Suppressor macrophage (primary cell): Measurements from ENCODE around the gene DNAH2.

Source experiments
- DNase-seq, 4 experiments: peaks; one replicate each; pipeline ENCODE4 v3.0.0-alpha.2; 2020 to 2022

The DNAH2 gene

DNA sequence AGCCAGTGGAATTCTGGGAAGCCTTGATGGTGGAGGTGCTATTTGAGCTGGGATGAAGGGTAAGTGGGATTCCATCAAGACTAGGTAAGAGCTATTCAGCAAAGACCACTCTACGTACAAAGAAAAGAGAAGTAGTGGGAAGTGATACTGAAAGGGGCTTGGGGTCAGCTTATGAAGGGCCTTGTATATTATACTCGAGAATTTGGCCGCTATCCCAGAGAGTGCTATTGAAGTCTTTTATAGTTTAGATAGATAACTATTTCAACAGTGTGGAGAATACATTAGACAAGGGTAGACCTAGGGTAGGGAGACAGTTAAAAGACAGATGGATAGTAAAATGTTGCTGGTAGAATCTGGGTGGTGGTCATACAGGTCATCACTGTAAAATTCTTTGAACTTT lies 10.3 kb downstream of the DNAH2 start:
- DNase-seq: no peak

DNA sequence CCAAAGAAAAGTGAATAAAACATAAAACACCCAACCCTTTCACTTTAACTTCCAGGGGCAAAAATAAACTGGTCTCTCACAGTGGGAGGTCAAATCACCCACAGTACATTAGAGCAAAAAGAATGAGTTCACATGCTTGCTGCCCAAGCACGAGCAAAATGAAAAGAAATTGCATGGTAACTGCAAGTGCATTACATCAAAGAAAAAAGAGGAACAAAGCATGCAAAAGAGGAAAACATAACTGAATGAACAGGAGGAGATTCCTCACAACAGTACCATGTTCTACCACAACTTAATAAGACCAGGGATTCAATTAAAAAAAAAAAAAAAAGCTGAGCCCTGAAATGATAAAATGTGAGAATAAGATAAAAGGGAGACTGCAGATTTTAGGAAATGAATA lies 12.3 kb downstream of the DNAH2 start:
- DNase-seq: peak; percentile 47 to 81 (median 65)

DNA sequence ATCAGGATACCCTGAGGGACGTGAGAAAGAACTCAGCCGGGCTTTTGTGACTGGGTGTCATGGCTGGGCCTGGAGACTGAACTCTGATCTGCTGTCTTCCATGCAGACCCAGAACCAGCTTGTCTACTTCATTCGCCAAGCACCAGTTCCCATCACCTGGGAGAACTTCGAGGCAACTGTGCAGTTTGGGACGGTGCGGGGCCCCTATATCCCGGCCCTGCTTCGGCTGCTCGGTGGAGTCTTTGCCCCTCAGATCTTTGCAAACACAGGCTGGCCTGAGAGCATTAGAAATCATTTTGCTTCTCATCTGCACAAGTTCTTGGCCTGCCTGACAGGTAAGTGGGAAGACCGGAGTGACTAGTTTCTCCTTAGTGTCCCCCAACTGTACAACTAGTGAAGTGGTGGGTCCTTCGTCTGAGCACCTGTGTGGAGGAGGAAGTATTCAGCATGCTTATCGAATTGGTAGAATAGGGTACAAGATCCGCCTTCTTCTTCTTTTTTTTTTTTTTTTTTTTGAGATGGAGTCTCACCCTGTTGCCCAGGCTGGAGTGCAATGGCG lies 15.5 kb downstream of the DNAH2 start:
- DNase-seq: no peak

DNA sequence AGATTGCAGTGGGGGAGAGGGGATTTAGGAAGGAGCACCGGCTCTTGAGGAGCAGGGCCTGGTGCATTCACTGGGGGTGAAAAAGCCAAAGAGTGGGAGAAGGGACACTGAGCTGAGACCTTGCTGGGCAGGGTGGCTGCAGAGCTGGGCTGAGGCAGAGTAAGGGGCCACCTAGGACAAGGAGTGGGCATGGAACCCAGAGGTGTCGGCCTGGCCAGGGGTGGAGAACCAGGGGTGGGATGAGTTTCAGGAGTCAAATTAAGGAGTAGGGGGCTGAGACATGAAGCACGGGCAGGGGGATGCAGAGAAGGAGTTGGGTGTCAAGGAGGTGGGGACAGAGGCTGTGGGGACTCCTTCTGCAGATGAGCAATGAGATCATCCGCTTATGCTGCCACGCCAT lies 20.1 kb downstream of the DNAH2 start:
- no peak for DNase-seq

DNA sequence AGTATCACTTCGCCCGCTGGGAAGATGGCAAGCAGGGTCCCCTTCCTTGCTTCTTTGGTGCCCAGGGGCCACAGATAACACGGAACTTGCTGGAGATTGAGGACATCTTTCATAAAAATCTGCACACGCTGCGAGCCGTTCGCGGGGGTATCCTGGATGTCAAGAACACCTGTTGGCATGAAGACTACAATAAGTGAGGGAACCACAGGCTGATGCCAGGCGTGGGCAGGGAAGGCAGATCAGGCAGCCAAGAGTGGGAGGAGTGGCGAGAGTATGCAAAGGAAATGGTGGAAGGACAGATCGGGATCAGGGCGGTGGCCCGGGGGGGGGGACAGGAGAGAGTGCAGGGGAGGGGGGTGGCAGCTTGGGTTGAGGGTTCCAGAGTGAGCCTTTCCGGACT lies 22.2 kb downstream of the DNAH2 start:
- DNase-seq: no peak

DNA sequence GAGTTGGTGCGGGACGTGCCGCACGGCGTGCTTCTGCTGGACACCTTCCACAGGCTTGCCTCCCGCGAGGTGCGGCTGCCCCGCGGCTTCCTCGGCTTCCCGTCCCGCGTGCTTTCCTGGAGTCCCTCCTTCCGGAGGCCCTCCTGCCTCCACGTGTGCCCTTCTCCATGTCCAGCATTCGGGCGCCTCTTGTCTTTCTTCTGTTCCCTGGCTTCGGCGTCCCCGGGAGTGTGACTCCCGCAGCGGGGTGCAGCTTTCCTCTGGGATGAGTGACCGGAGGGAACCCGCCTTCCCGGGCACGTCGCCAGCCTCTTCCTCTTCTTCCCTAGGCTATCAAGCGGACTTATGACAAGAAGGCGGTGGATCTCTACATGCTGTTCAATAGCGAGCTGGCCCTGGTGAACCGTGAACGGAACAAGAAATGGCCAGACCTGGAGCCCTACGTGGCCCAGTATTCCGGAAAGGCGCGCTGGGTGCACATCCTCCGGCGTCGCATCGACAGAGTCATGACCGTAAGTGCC lies 23.0 kb downstream of the DNAH2 start:
- no peak for DNase-seq

DNA sequence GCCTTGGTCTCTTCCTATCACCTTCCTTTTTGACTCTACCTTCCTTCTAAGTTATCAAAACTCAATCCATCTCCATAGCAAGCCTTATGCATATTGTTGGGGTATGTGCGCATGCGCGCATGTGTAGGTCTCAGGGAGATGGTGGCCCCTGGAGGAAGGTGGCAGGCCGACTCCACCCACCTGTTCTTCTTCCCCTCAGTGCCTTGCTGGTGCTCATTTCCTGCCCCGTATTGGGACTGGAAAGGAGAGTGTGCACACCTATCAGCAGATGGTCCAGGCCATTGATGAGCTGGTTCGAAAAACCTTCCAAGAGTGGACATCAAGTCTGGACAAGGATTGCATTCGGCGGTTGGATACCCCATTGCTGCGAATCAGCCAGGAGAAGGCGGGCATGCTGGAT lies 25.2 kb downstream of the DNAH2 start:
- no peak for DNase-seq

DNA sequence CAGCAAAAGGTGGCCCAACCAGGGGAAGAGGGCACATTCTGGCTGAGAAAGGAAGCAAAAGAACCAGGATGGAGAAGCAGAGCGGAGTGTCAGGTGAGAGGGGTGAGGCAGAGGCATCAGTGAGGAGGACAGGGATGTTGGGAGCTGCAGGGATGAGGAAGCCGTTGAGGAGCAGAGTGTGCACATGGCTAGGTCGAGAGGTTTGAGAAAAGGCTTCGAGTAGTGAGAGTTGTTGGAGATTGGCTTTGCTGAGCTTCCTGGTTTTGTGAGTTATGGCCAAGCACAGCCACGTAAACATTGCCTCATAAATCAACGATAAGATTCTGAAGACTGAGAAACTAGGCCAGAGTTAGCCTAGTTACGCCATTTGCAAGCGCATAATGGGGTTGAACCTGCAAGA lies 26.9 kb downstream of the DNAH2 start:
- DNase-seq: no peak

DNA sequence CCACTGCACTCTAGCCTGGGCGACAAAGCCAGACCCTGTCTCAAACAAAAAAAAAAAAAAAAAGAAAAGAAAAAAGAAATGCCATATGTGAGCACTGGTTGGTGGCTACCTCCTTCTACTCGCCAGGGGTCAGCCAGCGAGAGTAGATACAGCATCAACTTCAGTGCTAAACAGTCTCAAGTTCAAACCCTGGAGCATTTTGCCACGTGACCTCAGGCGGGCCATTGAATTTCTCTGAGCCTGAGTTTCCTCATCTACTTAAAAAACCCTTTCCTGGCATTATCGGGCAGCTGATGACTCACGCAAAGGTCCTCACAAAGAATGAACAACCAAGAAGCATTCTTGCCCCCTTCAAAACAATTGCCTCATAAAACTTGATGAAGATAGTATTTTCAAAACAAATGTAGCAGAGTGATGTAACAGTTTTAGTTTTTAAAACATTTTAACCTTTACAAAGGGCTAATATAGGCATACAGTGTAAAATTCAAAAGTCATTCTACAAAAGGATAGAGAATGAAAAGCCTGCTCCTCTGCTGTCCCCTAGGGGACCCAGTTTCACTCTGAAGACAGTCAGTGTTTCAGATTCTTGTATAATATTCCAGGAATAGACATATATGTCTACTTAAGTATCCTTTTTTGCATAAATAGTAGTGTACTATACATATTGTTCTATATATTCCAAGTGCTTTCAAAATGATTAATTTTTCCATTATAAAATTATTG lies 28.4 kb downstream of the DNAH2 start:
- DNase-seq: peak; percentile 47 to 75 (median 68)

DNA sequence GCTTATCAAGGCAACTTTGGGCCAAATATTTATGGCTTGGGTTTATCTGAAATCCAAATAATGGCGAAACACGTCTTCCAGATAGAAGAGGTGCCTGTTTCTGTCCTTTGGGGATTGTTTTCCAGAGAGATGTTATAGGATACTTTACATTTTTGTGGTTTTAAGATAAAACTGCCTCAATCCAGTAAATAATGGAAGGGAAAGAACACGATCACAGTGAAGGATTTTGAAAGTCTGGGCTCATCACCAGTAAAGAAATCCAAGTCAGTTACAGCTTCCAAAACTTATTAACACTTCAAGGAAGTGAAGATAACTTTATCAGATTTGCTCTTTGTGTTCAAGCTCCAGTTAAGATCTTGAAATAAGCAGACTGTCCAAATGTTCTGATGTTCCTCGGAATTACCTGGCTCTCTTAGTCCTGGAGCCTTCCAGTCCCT lies 30.1 kb downstream of the DNAH2 start:
- no peak for DNase-seq

DNA sequence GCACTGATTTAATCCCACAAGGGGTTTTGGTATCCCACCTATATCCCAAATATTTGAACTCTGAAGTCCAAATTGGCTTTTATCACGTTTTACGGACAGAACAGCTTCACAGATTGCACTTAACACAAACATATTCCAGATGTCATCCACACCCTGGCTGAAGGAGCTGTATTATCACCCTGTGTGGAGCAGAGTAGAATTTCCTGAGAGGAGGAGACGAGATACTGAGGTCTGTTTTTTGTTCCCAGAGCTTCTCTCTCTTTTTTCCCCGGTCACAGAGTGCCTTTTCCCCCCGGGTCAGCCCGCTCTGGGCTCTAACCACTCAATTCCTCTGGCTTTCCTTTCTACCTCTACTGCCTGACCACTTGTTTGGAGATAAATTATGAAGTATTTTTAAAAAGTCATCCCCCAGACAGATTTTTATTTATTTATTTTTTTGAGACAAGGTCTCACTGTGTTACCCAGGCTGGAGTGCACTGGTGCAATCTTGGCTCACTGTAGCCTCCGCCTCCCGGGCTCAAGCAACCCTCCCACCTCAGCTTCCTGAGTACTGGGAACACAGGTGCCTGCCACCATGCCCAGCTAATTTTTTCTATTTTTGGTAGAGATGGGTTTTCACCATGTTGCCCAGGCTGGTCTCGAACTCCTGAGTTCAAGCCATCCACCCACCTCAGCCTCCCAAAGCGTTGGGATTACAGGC lies 30.7 kb downstream of the DNAH2 start:
- DNase-seq: no peak

DNA sequence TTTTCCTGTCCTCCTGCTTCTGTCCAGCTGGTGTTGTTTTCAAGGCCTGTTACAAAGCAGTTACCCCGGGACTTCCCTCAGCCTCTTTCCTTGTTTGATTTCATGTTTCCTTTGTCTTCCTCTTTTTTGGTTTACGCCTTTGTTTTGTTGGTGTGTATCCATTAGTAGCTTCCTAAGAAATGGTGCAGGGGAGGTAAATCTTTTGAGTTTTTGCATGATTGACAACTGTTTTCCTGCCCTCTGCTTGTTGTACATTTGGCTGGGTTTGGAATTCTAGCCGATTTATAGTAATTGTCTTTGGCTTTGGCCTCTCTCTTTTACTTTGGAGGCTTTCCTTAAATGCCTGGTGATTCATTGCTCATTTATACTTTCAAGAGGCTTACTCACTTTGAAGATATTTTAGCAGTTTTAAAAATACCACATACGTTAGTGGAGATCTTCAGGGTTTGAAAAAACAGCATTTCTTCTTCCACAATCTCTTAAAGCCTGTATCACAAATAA lies 32.8 kb downstream of the DNAH2 start:
- peak in 1 of 4 experiments; percentile 23 for DNase-seq

DNA sequence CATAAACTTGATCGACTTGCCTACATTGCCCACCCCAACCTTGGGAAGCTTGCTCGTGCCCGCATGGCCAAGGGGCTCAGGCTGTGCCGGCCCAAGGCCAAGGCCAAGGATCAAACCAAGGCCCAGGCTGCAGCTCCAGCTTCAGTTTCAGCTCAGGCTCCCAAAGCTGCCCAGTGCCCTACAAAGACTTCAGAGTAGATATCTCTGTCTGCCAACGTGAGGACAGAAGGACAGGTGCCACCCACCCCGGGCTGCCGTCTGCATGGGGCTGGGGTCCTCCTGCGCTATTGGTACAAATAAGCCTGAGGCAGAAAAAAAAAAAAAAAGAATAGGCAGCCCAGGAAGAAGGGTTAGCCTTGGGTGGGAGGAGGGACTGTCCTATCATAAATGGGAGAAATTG lies 37.1 kb downstream of the DNAH2 start:
- no peak for DNase-seq

DNA sequence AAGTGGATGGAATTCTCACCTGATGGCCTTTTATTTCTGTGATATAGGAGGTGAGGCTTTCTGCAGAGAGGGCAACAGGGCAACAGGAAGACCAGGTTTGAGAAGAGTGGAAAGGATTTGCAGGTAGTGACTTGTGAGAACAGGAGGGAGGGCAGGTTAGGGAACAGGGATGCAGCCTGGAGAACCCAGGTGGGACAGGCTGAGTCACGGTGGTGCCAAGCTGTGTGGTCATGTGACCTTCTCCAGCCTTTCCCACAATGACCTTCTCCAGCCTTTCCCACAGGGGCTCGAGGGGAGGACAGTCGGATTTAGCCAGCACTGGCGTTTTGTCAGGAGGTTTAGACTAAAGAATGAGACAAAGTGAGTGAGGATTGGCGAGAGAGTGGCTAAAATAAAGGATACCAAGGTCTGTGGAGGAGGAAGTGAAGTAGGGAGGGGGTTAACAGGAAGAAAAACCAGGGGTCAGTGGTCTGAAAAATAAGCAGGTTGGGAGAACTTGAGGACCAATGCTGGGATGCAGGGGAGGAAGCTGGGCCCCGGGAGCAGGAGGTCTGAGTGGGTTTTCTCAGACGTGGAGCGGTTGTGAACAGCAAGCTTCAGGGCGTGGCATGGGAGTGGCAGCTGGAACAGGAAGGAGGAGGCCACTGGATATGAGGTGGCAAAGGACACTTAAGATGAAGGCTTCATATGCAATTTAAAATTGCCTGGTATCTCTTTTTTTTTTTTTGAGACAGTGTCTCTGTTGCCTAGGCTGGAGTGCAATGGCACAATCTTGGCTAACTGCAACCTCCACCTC lies 37.7 kb downstream of the DNAH2 start:
- DNase-seq: no peak

DNA sequence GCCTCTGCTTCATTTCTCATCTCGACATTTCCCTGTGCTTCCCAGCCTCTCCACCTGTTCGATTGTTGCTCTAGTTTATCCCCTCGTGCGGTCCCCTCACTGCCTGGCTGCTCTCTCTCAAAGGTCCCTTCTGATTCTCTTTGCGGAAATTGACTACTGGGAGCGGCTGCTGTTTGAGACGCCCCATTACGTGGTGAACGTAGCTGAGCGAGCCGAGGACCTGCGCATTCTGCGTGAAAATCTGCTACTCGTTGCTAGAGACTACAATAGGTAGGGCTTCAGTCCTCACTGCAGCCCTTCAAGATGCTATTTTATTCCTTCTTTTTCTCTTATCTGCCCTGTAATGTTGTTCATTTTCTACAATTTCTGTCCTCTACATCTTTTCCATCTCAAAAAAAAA lies 39.4 kb downstream of the DNAH2 start:
- DNase-seq: no peak

DNA sequence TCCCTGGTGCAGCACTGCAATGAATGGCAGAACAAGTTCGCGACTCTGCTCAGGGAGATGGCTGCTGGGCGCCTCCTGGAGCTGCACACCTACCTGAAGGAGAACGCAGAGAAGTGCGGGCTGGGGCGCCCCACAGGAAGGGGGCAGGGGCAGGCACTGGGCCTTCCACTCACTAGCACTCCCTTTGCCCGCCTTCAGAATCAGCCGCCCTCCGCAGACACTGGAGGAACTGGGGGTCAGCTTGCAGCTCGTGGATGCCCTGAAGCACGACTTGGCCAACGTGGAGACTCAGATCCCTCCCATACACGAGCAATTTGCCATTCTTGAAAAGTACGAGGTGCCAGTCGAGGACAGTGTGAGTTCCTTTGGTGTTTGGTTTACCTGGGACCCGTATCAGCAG lies 46.4 kb downstream of the DNAH2 start:
- no peak for DNase-seq

DNA sequence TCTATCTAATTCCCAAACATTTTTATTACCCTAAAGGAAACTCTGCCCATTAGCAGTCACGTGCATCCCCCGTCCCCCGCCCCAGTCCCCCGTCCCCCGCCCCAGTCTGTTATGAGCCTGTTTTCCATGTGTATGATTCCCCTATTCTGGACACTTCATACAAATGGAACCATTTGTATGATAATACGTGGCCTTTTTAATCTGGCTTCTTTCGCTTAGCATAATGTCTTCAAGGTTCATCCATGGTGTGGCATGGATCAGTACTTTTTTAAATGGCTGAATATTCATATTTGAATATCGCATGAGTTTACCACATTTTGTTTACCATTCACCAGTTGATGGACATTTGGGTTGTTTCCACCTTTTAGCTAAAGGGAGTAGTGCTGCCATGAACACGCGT lies 49.5 kb downstream of the DNAH2 start:
- DNase-seq: no peak

DNA sequence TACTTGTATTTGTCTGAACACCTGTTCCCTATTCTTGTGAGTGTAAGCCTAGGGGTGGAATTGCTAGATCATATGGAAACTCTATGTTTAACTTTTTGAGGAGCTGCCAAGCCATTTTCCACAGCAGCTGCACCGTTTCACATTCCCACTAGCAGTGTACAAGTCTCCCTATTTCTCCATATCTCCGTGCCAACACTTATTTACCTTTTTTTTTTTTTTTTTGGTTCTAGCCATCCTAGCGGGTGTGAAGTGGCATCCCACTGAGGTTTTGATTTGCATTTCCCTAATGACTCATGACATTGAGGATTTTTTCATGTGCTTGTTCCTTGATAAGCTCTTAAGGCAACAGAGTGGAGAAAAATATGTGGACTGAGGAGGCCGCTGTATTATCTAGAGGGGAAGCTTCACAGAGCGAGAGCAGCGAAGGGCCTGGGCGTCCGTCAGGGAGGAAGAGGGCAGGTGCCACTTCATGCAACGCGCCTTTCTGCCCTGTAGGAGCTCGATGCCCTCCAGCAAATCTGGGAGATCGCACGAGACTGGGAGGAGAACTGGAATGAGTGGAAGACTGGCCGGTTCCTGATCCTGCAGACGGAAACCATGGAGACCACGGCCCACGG lies 50.0 kb downstream of the DNAH2 start:
- DNase-seq: no peak

DNA sequence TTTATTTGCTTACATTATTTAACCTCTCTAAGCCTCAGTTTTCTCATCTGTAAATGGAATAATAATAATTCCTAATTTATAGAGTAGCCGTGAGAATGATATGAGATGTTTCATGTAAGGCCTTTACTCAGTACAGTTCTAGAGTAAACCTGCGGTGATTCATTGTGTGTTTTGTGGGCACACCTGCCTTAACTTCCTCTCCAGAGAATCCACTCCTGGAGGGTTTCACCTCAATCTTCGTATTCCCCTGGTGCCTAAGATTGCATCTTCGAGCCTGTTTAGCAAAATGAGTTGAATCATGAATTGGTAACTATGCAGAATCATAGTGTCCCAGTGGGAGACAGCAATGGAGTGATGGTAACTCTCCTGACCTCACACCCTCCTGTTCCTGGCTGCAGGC lies 52.3 kb downstream of the DNAH2 start:
- DNase-seq: no peak

DNA sequence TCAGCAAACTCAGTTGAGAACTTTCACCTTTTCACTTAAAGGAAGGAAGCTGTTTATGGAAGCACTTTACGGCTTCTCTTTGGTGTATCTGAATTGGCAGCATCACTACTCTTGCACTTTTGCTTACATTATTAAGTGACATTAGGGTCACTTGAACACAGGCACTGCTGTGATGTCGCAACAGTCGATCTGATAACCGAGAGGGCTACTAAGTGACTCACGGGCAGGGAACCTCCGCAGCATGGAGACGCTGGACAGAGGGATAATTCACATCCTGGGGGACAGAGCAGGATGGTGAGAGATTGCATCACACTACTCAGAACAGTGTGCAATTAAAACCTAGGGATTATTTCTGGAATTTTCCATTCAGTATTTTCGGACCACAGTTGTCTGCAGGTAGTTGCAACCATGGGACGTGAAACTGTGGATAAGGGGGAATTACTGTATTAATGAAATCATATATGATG lies 56.5 kb downstream of the DNAH2 start:
- no peak for DNase-seq

DNA sequence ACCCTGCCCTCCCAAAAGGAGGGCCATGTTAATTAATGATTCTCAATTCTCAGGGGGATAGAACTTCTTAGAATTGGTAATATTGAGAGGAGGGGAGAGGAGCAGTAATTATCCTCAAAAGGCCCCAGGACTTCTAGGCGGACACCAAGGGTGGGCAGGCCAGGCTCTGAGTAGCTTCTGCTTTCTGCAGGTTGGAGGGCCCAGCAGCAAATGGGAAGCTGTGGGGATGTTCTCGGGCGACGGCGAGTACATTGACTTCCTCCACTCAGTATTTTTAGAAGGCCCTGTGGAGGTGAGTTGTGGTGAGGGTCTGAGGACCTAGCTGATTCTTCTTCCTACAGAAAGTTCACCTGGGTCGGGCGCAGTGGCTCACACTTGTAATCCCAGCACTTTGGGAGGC lies 57.5 kb downstream of the DNAH2 start:
- DNase-seq: peak; percentile 17 to 59 (median 50)

DNA sequence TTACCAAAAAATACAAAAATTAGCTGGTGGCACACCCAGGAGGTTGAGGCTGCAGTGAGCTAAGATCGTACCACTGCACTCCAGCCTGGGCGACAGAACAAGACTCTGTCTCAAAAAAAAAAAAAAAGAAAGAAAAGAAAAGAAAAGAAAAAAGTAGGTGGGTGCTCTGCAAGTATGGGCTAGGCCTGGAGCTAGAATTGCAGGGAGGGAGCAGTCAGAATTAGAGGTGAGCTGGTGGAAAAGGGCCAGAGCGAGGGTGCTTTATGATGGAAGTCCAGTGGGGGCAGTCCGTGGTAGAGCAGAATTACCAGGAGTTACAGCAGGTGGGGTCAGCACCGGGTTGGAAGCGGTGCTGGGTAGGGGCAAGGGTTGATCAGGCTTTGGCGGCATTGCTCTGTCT lies 59.5 kb downstream of the DNAH2 start:
- DNase-seq: no peak
